Psoas muscle (tissue), 8 donors: ENCODE results near the gene ICOSLG. TPM values are rescaled to one million over a fixed set of nuclear protein-coding genes. Genes with fewer than 3 reads are reported as not detected.
A peak's percentile ranks its signal among the peaks of the same experiment; 100 is the strongest.

Experiments
- ATAC-seq, 4 donors: fragments of 200-7000 bp; cut with Tn5 transposase; one replicate each; pipeline ENCODE4 v1.9.1; 2020; ENCODE audit warnings: moderate library complexity in 3 of 4, mild to moderate bottlenecking in 2 of 4
- DNase-seq, 2 donors: peaks; one replicate each; pipeline ENCODE4 v3.0.0-alpha.2; 2020
- H3K27ac ChIP-seq: fragments of 200-600 bp; one replicate; pipeline ENCODE4 v1.8.0; 2022
- H3K27me3 ChIP-seq, 3 donors: fragments of 200-600 bp in 1 of 3; one replicate each; pipeline versions ENCODE4 v1.6.1 to v1.8.0; 2013 to 2022; ENCODE audit warnings: low read length in 2 of 3, mild to moderate bottlenecking in 2 of 3, moderate library complexity in 1 of 3; ENCODE audit not compliant: insufficient read depth in 3 of 3
- H3K36me3 ChIP-seq, 2 donors: fragments of 200-600 bp in 1 of 2; one replicate each; pipeline versions ENCODE4 v1.6.1 to v1.8.0; 2013 to 2022; ENCODE audit warnings: low read depth in 1 of 2, mild to moderate bottlenecking in 1 of 2, moderate library complexity in 1 of 2; ENCODE audit not compliant: insufficient read depth in 1 of 2
- H3K4me1 ChIP-seq: fragments of 200-600 bp; one replicate; pipeline ENCODE4 v1.8.0; 2022
- H3K4me3 ChIP-seq: fragments of 200-600 bp; one replicate; pipeline ENCODE4 v1.8.0; 2022; ENCODE audit warnings: mild to moderate bottlenecking
- H3K9me3 ChIP-seq: fragments of 200-600 bp; one replicate; pipeline ENCODE4 v1.8.0; 2022
- CTCF ChIP-seq: fragments of 200-600 bp; IDR thresholded peaks from one replicate; pipeline ENCODE4 v1.8.0; 2022; ENCODE audit warnings: antibody characterized with exemption
- WGBS, 3 donors: extraction: QIAGEN DNeasy Blood & Tissue Kit; methylation state at CpG; one replicate each; pipeline versions ENCODE4 v1.1.6 to v1.1.7; 2013; 5-methylcytosine and 5-hydroxymethylcytosine counted together
- intact Hi-C, 2 donors: fragments of 100-400 bp; cut with DNase I; formaldehyde crosslinking; loops; one replicate each; pipeline versions ENCODE4 v1.11.0 to v1.14.2; 2022
- polyA plus RNA-seq, 3 donors: library from polyadenylated mRNA; stranded (reverse); fragments of 200-250 nt; gene quantifications; one replicate each; pipeline ENCODE4 v1.2.3, GENCODE V29; 2013
- total RNA-seq, 4 donors: library from RNA; stranded (reverse); fragmentation: NEBNext Ultra II Directional in 2 of 4; extraction: Animal tissue kit (Norgen Biotek cat#: 25700) in 2 of 4; gene quantifications; one replicate each; pipeline versions ENCODE4 v1.2.1 to v1.2.4, GENCODE V29; 2021 to 2023
- donor health status: healthy with polysubstance abuse.
- donor health status: DM: no; HTN: no; CAD: no; lungs with moderate emphysema.
- donor health status: Bipolar disorder and iron deficiency.
- donor health status: healthy.
- donor health status: DM: yes; HTN: yes; CAD: no.
- donor health status: DM: no; HTN: no; CAD: no.
- donor health status: DM: no; HTN: no; CAD: no.
- donor health status: DM: yes; HTN: yes; CAD: no.

Gene ICOSLG
- total and polyA plus RNA-seq, 7 donors: 0.27 to 5.9 (median 1.6) TPM

- H3K27me3 ChIP-seq: peaks cover 0 to 15% (median 3%) of the 10 kb centered on the region in 3 donors
- WGBS, 3 donors: 91 to 97% (median 93%) methylated on average over 9 of the region's 9 CpGs
- no peak overlapping the region for H3K27ac ChIP-seq
- no peaks in the 10 kb centered on the region for H3K4me1 ChIP-seq
- intact Hi-C loops: no loop called here
- DNase-seq: peak in 1 of 2 donors; percentile 35
- H3K9me3 ChIP-seq: no peaks in the 10 kb centered on the region
- TF ChIP-seq CTCF: no peak
- H3K4me3 ChIP-seq: no peak overlapping the region
- H3K36me3 ChIP-seq: no peaks in the 10 kb centered on the region
- no peak for ATAC-seq
These were observed 41.1 kb upstream of the ICOSLG start for GRCh38 chr21:44281801-44282200.

GRCh38 chr21:44279354-44280260, 38.9 kb upstream of the ICOSLG start:
- no peak overlapping the region for H3K4me3 ChIP-seq
- H3K27ac ChIP-seq: no peak overlapping the region
- intact Hi-C loops: no loop called here
- no peaks in the 10 kb centered on the region for H3K9me3 ChIP-seq
- no peaks in the 10 kb centered on the region for H3K4me1 ChIP-seq
- DNase-seq: peak in 1 of 2 donors; percentile 26
- H3K36me3 ChIP-seq: no peaks in the 10 kb centered on the region
- ATAC-seq: no peak
- H3K27me3 ChIP-seq: no peaks in the 10 kb centered on the region
- WGBS, 3 donors: 72 to 81% (median 77%) methylated on average over 19 of the region's 19 CpGs
- TF ChIP-seq CTCF: no peak

GRCh38 chr21:44275041-44275440, 34.3 kb upstream of the ICOSLG start:
- peak in 1 of 2 donors; percentile 16 for DNase-seq

GRCh38 chr21:44273046-44273445, 32.3 kb upstream of the ICOSLG start:
- H3K9me3 ChIP-seq: no peaks in the 10 kb centered on the region
- 73 to 87% (median 78%) methylated on average over 6 to 7 of the region's 7 CpGs for WGBS, 3 donors
- H3K4me1 ChIP-seq: no peaks in the 10 kb centered on the region
- intact Hi-C loops: no loop called here
- H3K27me3 ChIP-seq: no peaks in the 10 kb centered on the region
- no peaks in the 10 kb centered on the region for H3K36me3 ChIP-seq
- TF ChIP-seq CTCF: no peak
- ATAC-seq (no peak), DNase-seq (peak in 1 of 2 donors; percentile 33)
- H3K4me3 ChIP-seq: no peak overlapping the region
- no peak overlapping the region for H3K27ac ChIP-seq

More at GRCh38 chr21:44275041-44275440, 34.3 kb upstream of the ICOSLG start:
- H3K4me1 ChIP-seq: no peaks in the 10 kb centered on the region
- no peak overlapping the region for H3K27ac ChIP-seq
- no peaks in the 10 kb centered on the region for H3K27me3 ChIP-seq
- ATAC-seq: no peak
- no peak overlapping the region for H3K4me3 ChIP-seq
- WGBS, 3 donors: 67 to 80% (median 73%) methylated on average over 5 of the region's 5 CpGs
- intact Hi-C loops: no loop called here
- TF ChIP-seq CTCF: no peak
- H3K9me3 ChIP-seq: no peaks in the 10 kb centered on the region
- H3K36me3 ChIP-seq: no peaks in the 10 kb centered on the region
